Superior temporal gyrus (tissue), 1 donor: ENCODE data around the gene DCAF7.

Source experiments
- DNase-seq: peaks from one replicate; pipeline ENCODE4 v3.0.0-alpha.2; 2016; ENCODE audit errors: extremely low spot score

DCAF7 gene

GRCh38 chr17:63549946-63550816 is at the start of gene DCAF7:
Gene DCAF7 (plus strand): TSS chr17:63550477. CDS start chr17:63550678, 201 bp downstream.
- peak; percentile 100 for DNase-seq

GRCh38 chr17:63500543-63501390 is 49.5 kb upstream of the DCAF7 start:
- DNase-seq, result no peak

GRCh38 chr17:63503341-63503705 is 47.0 kb upstream of the DCAF7 start:
- no peak for DNase-seq

GRCh38 chr17:63504261-63504660 is 46.0 kb upstream of the DCAF7 start:
- no peak for DNase-seq

- DNase-seq, result no peak
These were observed 44.9 kb upstream of the DCAF7 start for GRCh38 chr17:63505341-63505740.

GRCh38 chr17:63506627-63507026 is 43.6 kb upstream of the DCAF7 start:
- DNase-seq, result no peak

GRCh38 chr17:63511331-63511730 is 38.9 kb upstream of the DCAF7 start:
- no peak for DNase-seq

- DNase-seq, result no peak
These were observed 37.9 kb upstream of the DCAF7 start for GRCh38 chr17:63512388-63512787.

- DNase-seq, result no peak
These were observed 37.2 kb upstream of the DCAF7 start for GRCh38 chr17:63512896-63513644.

- no peak for DNase-seq
These were observed 35.8 kb upstream of the DCAF7 start for GRCh38 chr17:63514477-63514876.

- DNase-seq, result no peak
These were observed 35.3 kb upstream of the DCAF7 start for GRCh38 chr17:63514974-63515373.

- no peak for DNase-seq
These were observed 34.9 kb upstream of the DCAF7 start for GRCh38 chr17:63515426-63515825.

- DNase-seq, result no peak
These were observed 33.1 kb upstream of the DCAF7 start for GRCh38 chr17:63516910-63517824.

GRCh38 chr17:63517825-63518534 is 32.3 kb upstream of the DCAF7 start:
- DNase-seq, result no peak

- DNase-seq, result no peak
These were observed 31.0 kb upstream of the DCAF7 start for GRCh38 chr17:63519116-63519881.

GRCh38 chr17:63519972-63520882 is 30.1 kb upstream of the DCAF7 start:
- DNase-seq, result no peak

GRCh38 chr17:63523253-63523855 is 26.9 kb upstream of the DCAF7 start, which contains the start of gene KCNH6:
Gene KCNH6 (plus strand): TSS chr17:63523358. CDS start chr17:63523414, 56 bp downstream.
- DNase-seq, result no peak

GRCh38 chr17:63524051-63524450 is 26.2 kb upstream of the DCAF7 start:
- no peak for DNase-seq
